Stimulated activated CD4-positive, alpha-beta T cell treated with anti-CD3 and anti-CD28 coated beads, Interleukin-4, amount 100 ng/mL, for 24 hours (primary cell): ENCODE measurements around the gene PAX6.

Experiments used
- DNase-seq: peaks from one replicate; pipeline ENCODE4 v3.0.0-alpha.2; 2020

The PAX6 gene

DNA sequence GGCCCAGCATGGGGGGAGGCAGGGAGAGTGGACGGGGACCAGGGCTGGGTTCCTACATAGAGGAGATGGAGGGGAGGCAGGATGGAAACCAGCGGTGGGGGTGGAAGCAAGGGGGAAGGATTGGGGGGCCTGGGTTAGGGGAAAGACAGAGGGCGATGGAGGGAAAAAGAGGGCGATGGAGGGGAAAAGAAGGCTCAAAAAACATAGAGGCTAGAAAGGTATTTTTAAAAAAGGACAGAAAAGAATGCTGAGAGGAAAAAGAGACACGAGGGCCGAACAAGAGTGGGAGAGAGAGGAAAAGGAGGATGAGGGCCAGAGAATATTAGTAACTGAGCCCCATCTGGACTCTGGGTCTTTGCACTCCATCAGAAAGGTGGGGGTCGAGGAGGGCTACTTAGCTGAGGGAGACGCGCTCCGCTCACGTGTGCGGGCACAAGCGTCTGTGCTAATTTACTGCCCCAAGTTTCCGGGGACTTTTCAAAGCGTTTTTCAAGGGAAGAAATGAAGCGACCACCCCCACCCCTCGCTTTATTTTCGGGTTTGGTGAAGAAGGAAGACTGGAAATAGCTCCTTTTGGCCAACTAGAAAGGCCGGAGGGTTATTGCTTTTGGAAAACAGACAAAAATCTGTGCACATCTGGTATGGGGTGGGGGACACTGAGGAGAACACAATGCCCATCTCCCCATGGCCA, 14.5 kb downstream of the PAX6 start:
- DNase-seq: no peak

DNA sequence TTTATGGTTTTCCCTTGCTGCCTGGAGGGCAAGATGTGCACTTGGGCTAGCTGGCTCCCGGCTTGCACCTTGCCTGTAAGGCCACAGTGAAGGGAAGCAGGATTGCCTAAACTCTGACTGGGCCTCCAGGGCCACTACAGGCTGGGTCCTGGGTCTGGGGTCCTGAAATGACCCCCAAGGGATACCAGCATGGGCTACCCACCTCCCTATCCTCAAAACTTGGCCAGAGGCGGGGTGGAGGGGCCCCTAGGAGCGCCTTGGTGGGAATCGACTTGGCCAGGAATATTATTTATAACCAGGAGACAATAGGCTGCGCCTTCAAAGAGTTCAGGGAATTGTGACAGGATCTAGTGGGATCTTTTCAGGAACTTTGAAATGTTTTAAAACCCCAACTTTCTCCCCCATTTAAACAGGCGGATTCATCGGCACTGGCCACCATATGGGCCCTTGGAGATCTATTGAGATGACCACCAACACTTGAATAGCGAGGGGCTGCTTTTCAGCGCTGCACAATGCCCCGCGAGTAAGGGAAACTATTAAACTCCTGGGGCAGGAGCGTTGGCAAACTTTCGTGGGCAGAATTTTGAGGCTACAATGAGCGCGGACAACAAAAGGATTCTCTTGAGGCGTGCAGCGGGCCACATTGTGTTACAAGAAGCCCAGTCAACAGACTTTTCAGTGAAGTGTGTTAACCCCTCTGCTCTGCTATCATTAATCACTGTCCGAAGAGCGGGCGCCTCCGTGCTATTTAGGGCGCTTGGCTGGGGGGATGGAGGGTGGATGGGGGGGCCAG, 15.2 kb downstream of the PAX6 start:
- no peak for DNase-seq

DNA sequence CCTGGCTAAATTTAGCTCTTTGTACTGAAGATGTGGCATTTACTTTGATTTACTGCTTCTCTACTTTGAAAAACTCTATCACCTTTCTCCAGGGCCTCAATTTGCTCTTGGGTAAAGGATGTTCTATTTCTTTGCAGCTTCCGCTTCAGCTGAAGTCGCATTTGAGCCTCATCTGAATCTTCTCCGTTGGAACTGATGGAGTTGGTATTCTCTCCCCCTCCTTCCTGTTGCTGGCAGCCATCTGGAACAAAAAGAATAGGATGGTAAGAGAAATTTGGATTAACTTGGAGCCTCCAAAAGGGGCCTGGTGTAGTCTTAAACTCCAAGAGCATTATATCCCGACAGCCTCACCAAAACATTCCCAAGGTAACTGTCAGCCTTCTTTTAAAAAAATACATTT, 16.6 kb downstream of the PAX6 start:
- DNase-seq: no peak

- DNase-seq: no peak
Measured at GRCh38 chr11:31793264-31793663, 17.9 kb downstream of the PAX6 start.

GRCh38 chr11:31792456-31792855, 18.7 kb downstream of the PAX6 start:
- no peak for DNase-seq

GRCh38 chr11:31792036-31792435, 19.1 kb downstream of the PAX6 start:
- DNase-seq: no peak

GRCh38 chr11:31790649-31791048, 20.5 kb downstream of the PAX6 start:
- no peak for DNase-seq

- no peak for DNase-seq
Measured at GRCh38 chr11:31788085-31788484, 23.0 kb downstream of the PAX6 start.

DNA sequence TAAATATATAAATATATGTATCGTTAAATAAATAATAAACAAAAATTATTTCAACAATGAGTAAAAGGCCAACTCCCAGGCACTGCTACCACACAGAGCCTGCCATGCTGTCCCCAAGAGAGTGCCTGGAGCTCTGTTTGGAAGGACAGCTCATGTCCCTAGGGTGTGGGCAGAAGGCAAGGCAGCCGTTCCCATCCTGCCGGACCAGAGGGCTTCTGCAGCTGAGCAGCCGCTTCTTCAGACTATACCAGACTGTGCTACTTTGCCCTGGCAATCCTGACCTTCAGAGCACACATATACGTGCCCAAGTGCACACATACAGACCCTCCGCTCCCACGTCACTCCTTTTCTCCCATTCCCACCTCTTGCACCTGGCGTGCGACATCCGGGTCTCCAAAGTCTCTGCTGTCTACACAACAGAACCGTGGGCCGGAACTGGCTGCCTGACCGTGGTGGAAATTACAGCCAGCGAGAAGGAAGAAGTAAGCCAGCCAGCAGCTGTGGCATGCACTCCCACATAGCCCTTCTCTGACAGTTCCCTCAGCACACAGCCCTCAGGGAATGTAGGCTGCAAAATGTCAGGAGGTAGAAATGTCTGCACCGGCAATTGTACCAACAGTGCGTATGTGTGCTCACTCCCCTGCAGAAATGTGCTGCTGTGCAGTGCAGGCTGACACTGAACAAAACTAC, 24.0 kb downstream of the PAX6 start:
- DNase-seq: no peak

GRCh38 chr11:31784611-31785010, 26.5 kb downstream of the PAX6 start:
- DNase-seq: no peak

DNA sequence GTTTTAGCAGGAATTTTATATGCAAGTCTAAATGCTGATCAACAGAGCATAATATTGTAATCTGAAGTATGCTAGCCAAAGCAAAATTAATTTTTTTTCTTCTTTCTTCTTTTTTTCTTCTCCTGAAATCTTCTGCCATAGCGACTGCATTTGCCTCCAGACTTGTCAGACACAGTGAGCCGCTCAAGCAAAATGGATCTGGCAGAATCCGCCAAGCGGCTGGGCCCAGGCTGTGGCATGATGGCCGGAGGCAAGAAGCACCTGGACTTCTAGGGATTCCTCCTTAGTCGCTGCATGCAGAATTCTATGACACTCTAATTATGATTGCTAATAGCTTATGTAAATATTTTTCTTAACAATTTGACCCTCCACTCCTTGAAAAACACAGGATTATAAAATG, 27.9 kb downstream of the PAX6 start:
- no peak for DNase-seq

DNA sequence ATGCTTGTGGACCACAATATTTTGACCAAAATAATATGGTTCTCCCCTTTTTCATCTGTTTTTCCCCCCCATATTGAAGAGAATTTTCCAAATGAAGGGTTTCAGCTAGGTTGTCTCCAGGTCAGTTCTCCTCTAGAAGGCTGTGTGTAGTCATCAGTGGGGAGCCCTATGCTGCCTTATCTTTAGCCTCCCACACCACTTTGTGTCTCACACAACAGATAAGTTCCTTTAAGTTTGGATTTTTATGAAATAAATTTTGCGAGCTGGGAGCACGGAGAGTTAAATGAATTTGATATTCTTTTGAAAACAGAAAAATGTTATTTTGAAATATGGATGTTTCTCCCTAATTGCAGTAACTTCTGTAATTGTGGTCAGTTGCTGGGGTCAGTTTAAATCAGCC, 28.9 kb downstream of the PAX6 start:
- no peak for DNase-seq

GRCh38 chr11:31780480-31780971, 30.6 kb downstream of the PAX6 start:
- DNase-seq: no peak

- no peak for DNase-seq
Measured at GRCh38 chr11:31780078-31780477, 31.0 kb downstream of the PAX6 start.

DNA sequence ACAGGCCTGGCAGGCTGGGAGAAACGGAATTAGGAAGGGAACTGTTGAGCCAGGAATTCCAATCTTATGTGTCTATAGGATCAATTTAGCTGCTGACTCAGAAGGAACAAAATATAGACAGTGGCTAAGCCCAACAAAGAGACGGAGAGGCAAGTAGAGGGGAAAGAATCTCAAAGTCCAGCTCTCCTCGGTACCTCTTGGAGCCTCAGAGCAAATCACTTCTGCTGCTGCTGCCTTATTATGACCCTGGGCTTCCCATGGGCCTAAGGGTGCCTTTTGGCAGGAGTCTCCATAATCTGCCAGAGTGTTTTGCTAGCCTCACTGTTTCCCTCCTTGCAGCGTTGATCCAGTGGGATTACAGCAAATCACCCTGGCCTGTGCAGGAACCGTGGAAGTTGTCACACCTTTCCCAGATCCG, 31.7 kb downstream of the PAX6 start:
- DNase-seq: no peak

DNA sequence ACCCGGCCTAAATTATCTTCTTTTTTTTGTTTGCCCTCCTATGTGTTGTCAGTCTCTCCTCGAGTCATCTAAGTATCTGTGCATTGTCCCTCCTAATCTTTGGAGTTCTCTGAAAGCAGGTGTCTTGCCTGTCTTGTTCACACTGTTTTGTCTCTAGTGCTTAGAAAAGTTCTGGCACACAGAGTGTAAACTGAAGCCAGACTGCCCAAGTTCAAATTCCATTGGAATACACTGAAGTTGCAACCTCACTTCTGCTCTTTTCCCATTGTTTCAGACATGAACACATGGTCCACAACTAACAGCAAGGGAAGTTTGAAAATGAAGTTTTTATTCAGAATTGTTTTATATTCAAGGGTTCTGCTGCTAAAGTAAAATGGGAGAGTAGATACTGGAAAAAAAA, 38.7 kb downstream of the PAX6 start:
- no peak for DNase-seq

GRCh38 chr11:31770011-31770700, 41.0 kb downstream of the PAX6 start:
- DNase-seq: no peak

GRCh38 chr11:31768749-31769640, 42.1 kb downstream of the PAX6 start:
- no peak for DNase-seq

- no peak for DNase-seq
Measured at GRCh38 chr11:31767685-31768084, 43.4 kb downstream of the PAX6 start.

- DNase-seq: no peak
Measured at GRCh38 chr11:31767066-31767465, 44.1 kb downstream of the PAX6 start.

- no peak for DNase-seq
Measured at GRCh38 chr11:31764766-31765165, 46.4 kb downstream of the PAX6 start.

DNA sequence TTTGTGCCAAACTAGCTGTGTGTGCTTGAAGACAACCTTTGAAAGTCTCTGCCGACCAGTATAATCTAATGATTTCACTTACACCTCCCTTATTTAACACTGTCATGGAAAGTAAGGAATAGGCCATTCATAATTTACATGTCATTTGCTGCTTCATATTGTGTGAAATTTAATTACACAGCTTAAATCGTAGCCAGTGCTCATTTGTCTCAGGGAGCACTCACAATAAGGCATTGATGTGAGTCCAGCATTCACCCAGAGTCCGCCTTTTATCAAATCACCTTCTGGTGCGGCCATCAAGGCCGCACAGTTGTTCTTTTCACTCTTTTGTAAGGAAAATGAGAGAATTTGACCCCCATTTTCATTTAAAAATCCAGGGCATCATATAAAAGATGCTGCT, 46.9 kb downstream of the PAX6 start:
- no peak for DNase-seq
